Lower leg skin (tissue), 3 donors: Measurements from ENCODE around the gene ZBTB1.

Source experiments
- POLR2A ChIP-seq, 2 donors: fragments of 450-650 bp; IDR thresholded peaks; one replicate each; pipeline ENCODE4 v1.6.1; 2016 to 2017; ENCODE audit warnings: antibody characterized with exemption in 2 of 2, mild to moderate bottlenecking in 1 of 2, moderate library complexity in 1 of 2
- TF ChIP-seq, protein P1 (sequence below), 3 donors: fragments of 450-650 bp; IDR thresholded peaks; one replicate each; pipeline ENCODE4 v1.5.1; 2016; ENCODE audit warnings: antibody characterized with exemption in 3 of 3, mild to moderate bottlenecking in 3 of 3, moderate library complexity in 2 of 3

DNA sequence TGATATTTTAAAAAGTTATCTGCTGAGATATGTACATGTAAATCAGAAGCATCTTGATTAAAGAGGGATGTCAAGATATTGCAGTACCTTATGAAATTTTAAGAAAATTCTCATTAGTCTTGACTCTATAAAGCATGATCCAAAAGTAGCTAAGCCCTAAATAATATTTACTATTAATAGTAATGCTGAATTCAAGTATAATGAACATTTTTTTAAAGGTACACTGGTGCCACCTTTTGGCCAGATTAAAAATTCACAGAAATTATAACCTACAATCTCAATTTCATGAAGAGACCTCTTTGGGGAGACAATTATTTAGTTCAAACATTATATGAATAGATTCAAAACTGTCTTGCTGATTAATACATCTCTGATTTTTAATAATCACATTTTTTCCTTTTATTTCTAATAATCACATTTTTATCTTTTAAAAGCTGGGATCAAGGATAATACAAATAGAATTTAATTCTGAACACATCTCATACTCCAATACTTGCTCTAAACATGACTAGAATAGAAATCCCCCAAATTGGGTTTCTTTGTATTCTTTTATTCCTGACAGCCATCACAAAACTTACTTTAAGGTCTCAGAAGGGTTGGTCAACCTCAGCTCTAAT is 25.8 kb upstream of the ZBTB1 start:
- TF ChIP-seq, protein P1, sequence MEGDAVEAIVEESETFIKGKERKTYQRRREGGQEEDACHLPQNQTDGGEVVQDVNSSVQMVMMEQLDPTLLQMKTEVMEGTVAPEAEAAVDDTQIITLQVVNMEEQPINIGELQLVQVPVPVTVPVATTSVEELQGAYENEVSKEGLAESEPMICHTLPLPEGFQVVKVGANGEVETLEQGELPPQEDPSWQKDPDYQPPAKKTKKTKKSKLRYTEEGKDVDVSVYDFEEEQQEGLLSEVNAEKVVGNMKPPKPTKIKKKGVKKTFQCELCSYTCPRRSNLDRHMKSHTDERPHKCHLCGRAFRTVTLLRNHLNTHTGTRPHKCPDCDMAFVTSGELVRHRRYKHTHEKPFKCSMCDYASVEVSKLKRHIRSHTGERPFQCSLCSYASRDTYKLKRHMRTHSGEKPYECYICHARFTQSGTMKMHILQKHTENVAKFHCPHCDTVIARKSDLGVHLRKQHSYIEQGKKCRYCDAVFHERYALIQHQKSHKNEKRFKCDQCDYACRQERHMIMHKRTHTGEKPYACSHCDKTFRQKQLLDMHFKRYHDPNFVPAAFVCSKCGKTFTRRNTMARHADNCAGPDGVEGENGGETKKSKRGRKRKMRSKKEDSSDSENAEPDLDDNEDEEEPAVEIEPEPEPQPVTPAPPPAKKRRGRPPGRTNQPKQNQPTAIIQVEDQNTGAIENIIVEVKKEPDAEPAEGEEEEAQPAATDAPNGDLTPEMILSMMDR (IDR thresholded peaks at IDR 0.05) = no peak
- TF ChIP-seq POLR2A (IDR thresholded peaks at IDR 0.05) = no peak
